SU-DHL-6 (cell line): ENCODE data around the gene INKA2.

ENCODE experiments used
- EZH2phosphoT487 ChIP-seq: fragments of 200-600 bp; sonication (generic), shearing (Covaris generic); conservative IDR thresholded peaks from 2 replicates; pipeline ENCODE4 v1.6.1; 2018; ENCODE audit warnings: mild to moderate bottlenecking, antibody characterized with exemption, low read length, moderate library complexity, mixed read lengths
- TF ChIP-seq, protein P1 (sequence below): fragments of 200-600 bp; sonication (generic); IDR thresholded peaks from one replicate; pipeline ENCODE4 v1.5.1; 2017; ENCODE audit warnings: antibody characterized with exemption, mild to moderate bottlenecking, low read length, moderate library complexity; ENCODE audit not compliant: insufficient read depth, poor library complexity, severe bottlenecking

DNA sequence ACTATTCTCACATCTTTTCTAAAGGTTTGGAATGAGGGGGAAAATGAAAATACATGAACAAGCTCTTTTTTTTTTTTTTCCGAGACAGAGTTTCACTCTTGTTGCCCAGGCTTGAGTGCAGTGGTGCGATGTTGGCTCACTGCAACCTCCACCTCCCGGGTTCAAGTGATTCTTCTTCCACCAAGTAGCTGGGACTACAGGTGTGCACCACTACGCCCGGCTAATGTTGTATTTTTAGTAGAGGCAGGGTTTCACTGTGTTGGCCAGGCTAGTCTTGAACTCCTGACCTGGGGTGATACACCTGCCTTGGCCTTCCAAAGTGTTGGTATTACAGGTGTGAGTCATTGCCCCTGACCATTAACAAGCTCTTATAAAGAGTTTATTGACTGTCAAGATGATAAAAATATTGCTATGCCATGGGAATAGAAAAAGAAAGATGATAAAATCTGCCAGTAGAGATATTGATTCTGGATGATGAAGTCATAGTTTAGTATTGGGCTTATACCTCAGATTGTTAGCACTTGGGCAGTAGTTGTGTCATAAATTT is 36.6 kb downstream of the INKA2 start:
- TF ChIP-seq, protein P1, sequence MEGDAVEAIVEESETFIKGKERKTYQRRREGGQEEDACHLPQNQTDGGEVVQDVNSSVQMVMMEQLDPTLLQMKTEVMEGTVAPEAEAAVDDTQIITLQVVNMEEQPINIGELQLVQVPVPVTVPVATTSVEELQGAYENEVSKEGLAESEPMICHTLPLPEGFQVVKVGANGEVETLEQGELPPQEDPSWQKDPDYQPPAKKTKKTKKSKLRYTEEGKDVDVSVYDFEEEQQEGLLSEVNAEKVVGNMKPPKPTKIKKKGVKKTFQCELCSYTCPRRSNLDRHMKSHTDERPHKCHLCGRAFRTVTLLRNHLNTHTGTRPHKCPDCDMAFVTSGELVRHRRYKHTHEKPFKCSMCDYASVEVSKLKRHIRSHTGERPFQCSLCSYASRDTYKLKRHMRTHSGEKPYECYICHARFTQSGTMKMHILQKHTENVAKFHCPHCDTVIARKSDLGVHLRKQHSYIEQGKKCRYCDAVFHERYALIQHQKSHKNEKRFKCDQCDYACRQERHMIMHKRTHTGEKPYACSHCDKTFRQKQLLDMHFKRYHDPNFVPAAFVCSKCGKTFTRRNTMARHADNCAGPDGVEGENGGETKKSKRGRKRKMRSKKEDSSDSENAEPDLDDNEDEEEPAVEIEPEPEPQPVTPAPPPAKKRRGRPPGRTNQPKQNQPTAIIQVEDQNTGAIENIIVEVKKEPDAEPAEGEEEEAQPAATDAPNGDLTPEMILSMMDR, result no peak
- TF ChIP-seq EZH2phosphoT487, result no peak
